Bone marrow (tissue), 2 donors: Measurements from ENCODE around the gene CLIC5.

Source experiments
- DNase-seq, 2 donors: peaks; one replicate each; lab custom pipeline; 2025; lab: John Stamatoyannopoulos, UW

CLIC5 gene

GRCh38 chr6:45838451-45838850 lies 177.2 kb downstream of the CLIC5 start:
- no peak for DNase-seq

DNA sequence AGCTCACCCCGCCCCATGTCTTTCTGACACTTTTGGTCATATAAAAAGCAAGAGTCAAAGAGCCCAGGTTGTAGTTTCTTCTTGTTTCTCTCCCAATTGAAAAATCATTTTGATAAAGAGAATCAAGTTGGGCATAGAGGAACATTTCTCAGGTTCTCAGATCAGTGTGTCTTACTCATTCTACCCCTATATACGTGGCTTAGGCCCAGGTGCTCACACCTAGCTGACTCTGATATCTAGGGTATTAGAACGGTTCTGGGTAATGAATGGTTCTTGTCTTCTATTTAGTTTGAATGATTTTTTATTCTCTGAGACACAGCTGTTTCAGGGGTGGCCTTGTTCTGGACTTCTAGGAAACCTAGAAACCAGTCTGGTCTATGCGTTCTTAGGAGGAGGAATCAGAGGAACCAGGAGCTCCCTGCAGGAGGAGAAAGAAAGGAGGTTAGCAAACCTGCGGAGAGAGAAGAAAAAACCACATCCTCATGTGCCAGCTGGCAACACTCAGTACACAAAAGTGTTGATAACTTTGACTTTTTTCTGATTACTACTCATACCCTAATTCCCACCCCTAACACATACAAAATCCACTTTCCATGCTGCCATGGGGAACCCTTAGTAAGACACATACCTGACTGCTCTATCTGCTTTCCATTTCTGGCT lies 178.0 kb downstream of the CLIC5 start:
- peak in 1 of 2 donors; percentile 11 for DNase-seq

- no peak for DNase-seq
Observed at GRCh38 chr6:45836984-45837383, 178.7 kb downstream of the CLIC5 start.

DNA sequence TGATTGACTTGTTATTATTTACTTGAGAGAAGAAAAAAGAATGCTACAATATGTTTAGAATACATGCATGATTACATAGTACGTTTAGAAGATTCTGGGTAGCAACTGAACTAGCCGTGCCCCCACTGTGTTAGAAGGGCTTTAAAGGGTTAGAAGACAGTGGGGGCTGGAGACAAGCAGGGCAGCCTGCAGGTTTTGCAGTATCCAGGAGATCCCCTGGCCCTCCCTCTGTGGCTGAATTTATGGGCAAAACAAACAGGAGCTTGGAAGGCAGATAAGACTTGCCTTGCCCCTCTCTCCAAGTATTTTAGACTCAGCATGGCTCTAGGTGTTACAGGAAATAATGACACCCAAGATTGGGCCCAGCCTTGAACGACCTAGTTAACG lies 179.2 kb downstream of the CLIC5 start:
- no peak for DNase-seq

DNA sequence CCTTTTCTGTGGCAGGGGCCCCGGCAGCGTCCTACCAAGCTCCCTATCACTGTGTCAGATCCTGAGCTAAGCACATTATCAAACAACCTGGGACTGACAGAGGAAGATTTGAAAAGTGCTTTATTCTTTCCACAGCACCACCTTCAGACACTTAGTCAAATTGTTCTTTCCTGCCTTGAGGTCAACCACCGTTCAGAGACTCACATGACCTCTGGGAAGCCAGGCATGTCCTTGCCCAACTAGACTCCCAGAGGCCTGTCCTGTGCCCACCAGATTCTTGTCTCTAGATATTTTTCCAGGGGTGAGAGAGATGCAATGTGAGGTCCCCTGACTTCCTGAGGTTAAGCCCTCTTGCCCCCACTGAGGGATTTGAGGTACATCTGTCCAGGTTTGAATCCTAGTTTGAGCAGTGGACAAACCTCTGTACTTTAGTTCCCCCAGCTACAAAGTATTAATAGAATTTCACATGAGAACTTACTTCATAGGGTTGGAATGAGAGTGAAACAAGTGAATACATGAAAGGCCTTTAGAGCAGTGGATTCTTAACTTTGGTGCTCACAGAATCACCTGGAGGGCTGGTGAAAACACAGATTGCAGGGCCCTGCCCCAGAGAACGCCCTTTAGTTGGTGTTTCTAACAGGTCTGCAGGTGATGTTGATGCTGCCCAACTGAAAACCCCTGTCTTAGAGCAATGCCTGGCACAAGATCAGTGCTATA lies 179.8 kb downstream of the CLIC5 start:
- no peak for DNase-seq

DNA sequence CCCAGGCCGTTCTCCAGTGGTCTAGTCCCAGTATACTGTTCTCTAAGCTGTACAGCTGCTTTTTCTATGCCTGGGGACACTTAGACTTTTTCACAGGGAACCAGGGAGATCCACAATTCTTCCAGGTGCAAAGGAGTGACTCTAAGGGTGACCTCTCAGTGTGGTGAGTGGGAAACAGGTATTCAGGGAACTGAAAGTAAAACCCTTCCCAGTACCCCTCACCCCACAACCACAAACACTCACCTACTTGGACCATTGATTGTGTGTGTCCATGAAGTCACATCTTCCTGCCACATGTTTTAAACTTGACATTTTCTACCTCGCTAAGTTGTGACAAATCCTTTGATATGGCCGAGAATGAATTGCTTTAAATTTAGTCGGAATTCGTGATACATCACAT lies 183.6 kb downstream of the CLIC5 start:
- DNase-seq: no peak
